GM12878 (cell line): Measurements from ENCODE around the gene TMPRSS11A. TPM values are rescaled to one million over a fixed set of nuclear protein-coding genes. Genes with fewer than 3 reads are reported as not detected.

Experiments
- ATAC-seq: fragments of 200-7000 bp; cut with Tn5 transposase; 3 replicates; pipeline ENCODE4 v1.9.1; 2020; ENCODE audit warnings: mild to moderate bottlenecking, moderate library complexity
- BruUV-seq: library from RNA; stranded (reverse); fragments of 400-500 nt; replicated peaks from 2 replicates; lab custom pipeline; 2021; lab: Mats Ljungman, UMichigan
- CTCF ChIA-PET: fragments of 300-600 bp; sonication (Branson Sonifier 250); formaldehyde crosslinking; extraction: SDS; loops from one replicate; lab custom pipeline; 2021; ENCODE audit warnings: inconsistent platforms; lab: Yijun Ruan, JAX
- POLR2A ChIA-PET: fragments of 350-600 bp; formaldehyde crosslinking; extraction: SDS; loops from one replicate; lab custom pipeline; 2021; ENCODE audit warnings: inconsistent platforms; lab: Charles Lee
- RAD21 ChIA-PET: fragments of 300-600 bp; sonication (Branson Sonifier 250); formaldehyde crosslinking; loops from one replicate; lab custom pipeline; 2023; ENCODE audit warnings: antibody characterized with exemption; ENCODE audit not compliant: unreplicated experiment; lab: Charles Lee
- SMC1A ChIA-PET: fragments of 300-600 bp; sonication (Branson Sonifier 250); formaldehyde crosslinking; loops from one replicate; lab custom pipeline; 2023; ENCODE audit not compliant: unreplicated experiment, uncharacterized antibody; lab: Charles Lee
- DNase-seq: peaks from one replicate; pipeline ENCODE4 v3.0.0-alpha.2; 2011; ENCODE audit warnings: low read depth, low spot score
- FAIRE-seq: peaks from 3 replicates; lab custom pipeline; 2011; peaks lifted over from hg19 to GRCh38; lab: Jason Lieb, UNC
- H2AFZ ChIP-seq: 2 replicates; pipeline ENCODE4 v1.6.0; 2011; ENCODE audit warnings: low read depth, low read length, control low read depth; ENCODE audit not compliant: control insufficient read depth
- H3K27ac ChIP-seq: 2 replicates; pipeline ENCODE4 v1.5.1; 2011; ENCODE audit warnings: control low read depth; ENCODE audit not compliant: control insufficient read depth, insufficient read depth
- H3K27me3 ChIP-seq, 2 experiments: replicated peaks in 1 of 2; 2 replicates each; pipeline versions ENCODE4 v1.6.0 to v1.6.1; 2011; ENCODE audit warnings: low read length in 1 of 2; ENCODE audit not compliant: control insufficient read depth in 2 of 2, insufficient read depth in 2 of 2
- H3K36me3 ChIP-seq, 2 experiments: 2 replicates each; pipeline ENCODE4 v1.5.1; 2011; ENCODE audit warnings: low read length in 1 of 2; ENCODE audit not compliant: control insufficient read depth in 2 of 2, insufficient read depth in 2 of 2
- H3K4me1 ChIP-seq: 2 replicates; pipeline ENCODE4 v1.6.1; 2011; ENCODE audit warnings: mild to moderate bottlenecking, low read length, moderate library complexity, mixed read lengths; ENCODE audit not compliant: control insufficient read depth, insufficient read depth
- H3K4me2 ChIP-seq: 2 replicates; pipeline ENCODE4 v1.6.0; 2011; ENCODE audit warnings: control low read depth; ENCODE audit not compliant: control insufficient read depth, insufficient read depth
- H3K4me3 ChIP-seq: fragments of 200-600 bp; sonication (generic); 2 replicates; pipeline ENCODE4 v1.5.1; 2016
- H3K79me2 ChIP-seq: 2 replicates; pipeline ENCODE4 v1.6.0; 2011; ENCODE audit warnings: low read length; ENCODE audit not compliant: control insufficient read depth, insufficient read depth
- H3K9ac ChIP-seq: 2 replicates; pipeline ENCODE4 v1.8.0; 2011; ENCODE audit warnings: low read length, control low read depth, mixed read lengths; ENCODE audit not compliant: control insufficient read depth, insufficient read depth
- H3K9me3 ChIP-seq: replicated peaks from 3 replicates; pipeline ENCODE4 v1.5.1; 2011; ENCODE audit warnings: mild to moderate bottlenecking, low read length; ENCODE audit not compliant: control insufficient read depth, insufficient read depth
- H4K20me1 ChIP-seq: 2 replicates; pipeline ENCODE4 v1.6.0; 2011; ENCODE audit not compliant: control insufficient read depth, insufficient read depth
- DPF2 ChIP-seq: fragments of 450-650 bp; IDR thresholded peaks from 2 replicates; pipeline ENCODE4 v1.6.1; 2017; ENCODE audit warnings: mild to moderate bottlenecking
- EP300 ChIP-seq, 2 experiments: fragments of 150-350 bp in 1 of 2; IDR thresholded peaks; 2 replicates each; pipeline ENCODE4 v1.6.1; 2011 to 2012; ENCODE audit warnings: low read depth in 2 of 2, low read length in 2 of 2, borderline replicate concordance in 1 of 2, improper control_type of control experiment in 1 of 2, inconsistent platforms in 1 of 2; ENCODE audit not compliant: control insufficient read depth in 1 of 2
- FOXM1 ChIP-seq: IDR thresholded peaks from 2 replicates; pipeline ENCODE4 v1.6.1; 2012; ENCODE audit warnings: low read depth, mild to moderate bottlenecking, inconsistent platforms, low read length, moderate library complexity
- KAT2A ChIP-seq: conservative IDR thresholded peaks from 2 replicates; pipeline ENCODE4 v1.6.1; 2011; ENCODE audit warnings: low read depth, low read length; ENCODE audit not compliant: control insufficient read depth
- NFYA ChIP-seq: IDR thresholded peaks from 2 replicates; pipeline ENCODE4 v1.6.1; 2011; ENCODE audit warnings: low read depth, mild to moderate bottlenecking, low read length, improper control_type of control experiment, borderline replicate concordance
- POLR2AphosphoS2 ChIP-seq: IDR thresholded peaks from 2 replicates; pipeline ENCODE4 v1.6.1; 2011; ENCODE audit warnings: low read depth, mild to moderate bottlenecking, low read length, improper control_type of control experiment, moderate library complexity
- RAD21 ChIP-seq: IDR thresholded peaks from 2 replicates; pipeline ENCODE4 v1.6.1; 2011; ENCODE audit warnings: mild to moderate bottlenecking, low read depth, low read length, moderate library complexity; ENCODE audit not compliant: insufficient read depth
- TCF12 ChIP-seq: IDR thresholded peaks from 2 replicates; pipeline ENCODE4 v1.6.1; 2011; ENCODE audit warnings: low read depth, mild to moderate bottlenecking, low read length
- WGBS: methylation state at CpG from one replicate; pipeline ENCODE4 v1.1.6; 2016; ENCODE audit warnings: low lambda C conversion rate; ENCODE audit not compliant: insufficient replicate concordance, insufficient coverage; ENCODE audit errors: missing lambda C conversion rate; 5-methylcytosine and 5-hydroxymethylcytosine counted together
- in situ Hi-C: fragments of 300-500 bp; cut with MboI; formaldehyde crosslinking; loops from 9 replicates; pipeline ENCODE4 v1.14.3; 2018; ENCODE audit warnings: mixed read lengths
- intact Hi-C: fragments of 100-400 bp; cut with micrococcal nuclease; formaldehyde crosslinking; loops from one replicate; pipeline ENCODE4 v1.14.2; 2022; ENCODE audit not compliant: unreplicated experiment
- polyA plus RNA-seq, 11 experiments: library from polyadenylated mRNA; depleted of rRNA in 4 of 11; unstranded in 6 of 11; stranded (reverse) in 5 of 11; fragments of >200 nt; fragmentation: Nextera tagmentation in 4 of 11; fragmentation: Illumina TruSeq in 1 of 11; extraction: Ambion mirVana in 4 of 11; extraction: Trizol in 1 of 11; gene quantifications; 1 replicate in 1 of 11; 2 replicates in 10 of 11; pipeline versions ENCODE4 v1.2.1 to v1.2.3, GENCODE V29; 2011 to 2016; ENCODE audit warnings: inconsistent platforms in 2 of 11, missing spikeins in 2 of 11, low read depth in 1 of 11
- total RNA-seq, 4 experiments: library from RNA; depleted of rRNA in 3 of 4; stranded (reverse); fragments of >200 nt in 3 of 4; fragmentation: Illumina TruSeq in 1 of 4; extraction: Trizol in 1 of 4; gene quantifications; 2 replicates each; pipeline versions ENCODE4 v1.2.1 to v1.2.3, GENCODE V29; 2013 to 2021
- TF ChIP-seq, protein P1 (sequence below): fragments of 450-650 bp; IDR thresholded peaks from 2 replicates; pipeline ENCODE4 v1.6.1; 2017; ENCODE audit warnings: low read depth, mild to moderate bottlenecking, moderate library complexity
- TF ChIP-seq, protein P2 (sequence below): IDR thresholded peaks from 2 replicates; pipeline ENCODE4 v1.6.1; 2012; ENCODE audit warnings: low read length, inconsistent platforms

Gene TMPRSS11A
- total and polyA plus RNA-seq, 10 of the 15 experiments (the other 5 are each of a cell fraction or from before 2014, with no cell fraction given), result 0.02 TPM; not detected in 9

DNA sequence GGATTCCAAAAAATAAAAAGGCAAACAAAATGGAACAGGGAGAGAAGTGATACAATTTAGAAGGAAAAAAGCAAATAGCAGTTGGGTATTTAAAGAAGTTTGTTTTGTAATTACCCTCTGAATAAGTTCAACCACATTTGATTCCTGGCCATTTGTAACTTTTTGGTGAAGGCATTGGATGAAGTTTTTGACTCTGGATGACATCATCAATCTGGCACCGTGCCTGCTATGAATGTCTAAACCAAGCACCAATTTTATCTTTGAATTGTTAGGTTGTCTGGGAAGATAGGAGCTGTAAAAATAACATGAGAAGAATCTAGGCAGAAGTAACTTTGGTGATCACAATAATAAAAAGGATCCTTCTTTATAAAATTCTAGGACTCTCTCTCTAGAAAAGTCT lies 29.5 kb downstream of the TMPRSS11A start (continued):
- TF ChIP-seq, protein P1, sequence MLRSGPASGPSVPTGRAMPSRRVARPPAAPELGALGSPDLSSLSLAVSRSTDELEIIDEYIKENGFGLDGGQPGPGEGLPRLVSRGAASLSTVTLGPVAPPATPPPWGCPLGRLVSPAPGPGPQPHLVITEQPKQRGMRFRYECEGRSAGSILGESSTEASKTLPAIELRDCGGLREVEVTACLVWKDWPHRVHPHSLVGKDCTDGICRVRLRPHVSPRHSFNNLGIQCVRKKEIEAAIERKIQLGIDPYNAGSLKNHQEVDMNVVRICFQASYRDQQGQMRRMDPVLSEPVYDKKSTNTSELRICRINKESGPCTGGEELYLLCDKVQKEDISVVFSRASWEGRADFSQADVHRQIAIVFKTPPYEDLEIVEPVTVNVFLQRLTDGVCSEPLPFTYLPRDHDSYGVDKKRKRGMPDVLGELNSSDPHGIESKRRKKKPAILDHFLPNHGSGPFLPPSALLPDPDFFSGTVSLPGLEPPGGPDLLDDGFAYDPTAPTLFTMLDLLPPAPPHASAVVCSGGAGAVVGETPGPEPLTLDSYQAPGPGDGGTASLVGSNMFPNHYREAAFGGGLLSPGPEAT, result no peak
- TF ChIP-seq, all 136 proteins: peak for 0

GRCh38 chr4:67933038-67933437 lies 30.3 kb downstream of the TMPRSS11A start:
- Histone ChIP-seq H3K4me2 (no peak overlapping the region), H3K9ac (no peak overlapping the region), H4K20me1 (no peaks in the 10 kb centered on the region), H3K4me3 (no peak overlapping the region), H3K27me3 (no peaks in the 10 kb centered on the region), H2AFZ (no peak overlapping the region), H3K36me3 (no peaks in the 10 kb centered on the region), H3K4me1 (no peaks in the 10 kb centered on the region), H3K79me2 (no peaks in the 10 kb centered on the region), H3K27ac (no peak overlapping the region), H3K9me3 (no peaks in the 10 kb centered on the region)
- no peak for ATAC-seq
- intact Hi-C loops, result no loop called here
- no peak for DNase-seq
- ChIA-PET POLR2A (no interaction called here), SMC1A (no interaction called here), CTCF (no interaction called here), RAD21 (no interaction called here)
- TF ChIP-seq DPF2, result no peak
- TF ChIP-seq POLR2AphosphoS2, result no peak
- TF ChIP-seq FOXM1, result no peak
- TF ChIP-seq EP300 (IDR thresholded peaks at IDR 0.05; ENCODE audit: borderline replicate concordance in 1 of 2, control insufficient read depth in 1 of 2, low read depth in 2 of 2, low read length in 2 of 2), result no peak
- TF ChIP-seq, protein P2, sequence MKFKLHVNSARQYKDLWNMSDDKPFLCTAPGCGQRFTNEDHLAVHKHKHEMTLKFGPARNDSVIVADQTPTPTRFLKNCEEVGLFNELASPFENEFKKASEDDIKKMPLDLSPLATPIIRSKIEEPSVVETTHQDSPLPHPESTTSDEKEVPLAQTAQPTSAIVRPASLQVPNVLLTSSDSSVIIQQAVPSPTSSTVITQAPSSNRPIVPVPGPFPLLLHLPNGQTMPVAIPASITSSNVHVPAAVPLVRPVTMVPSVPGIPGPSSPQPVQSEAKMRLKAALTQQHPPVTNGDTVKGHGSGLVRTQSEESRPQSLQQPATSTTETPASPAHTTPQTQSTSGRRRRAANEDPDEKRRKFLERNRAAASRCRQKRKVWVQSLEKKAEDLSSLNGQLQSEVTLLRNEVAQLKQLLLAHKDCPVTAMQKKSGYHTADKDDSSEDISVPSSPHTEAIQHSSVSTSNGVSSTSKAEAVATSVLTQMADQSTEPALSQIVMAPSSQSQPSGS, result no peak
- no peak for TF ChIP-seq TCF12
- TF ChIP-seq KAT2A, result no peak
- TF ChIP-seq RAD21, result no peak
- TF ChIP-seq NFYA, result no peak
- no TSS peak for BruUV-seq
- no peak for FAIRE-seq
- 25% methylated on average over 5 of the region's 5 CpGs for WGBS
- in situ Hi-C loops, result no loop called here
